NB4 (cell line): Measurements from ENCODE around the gene COMMD1.

Experiments
- DNase-seq: peaks from one replicate; pipeline ENCODE4 v3.0.0; 2010; ENCODE audit warnings: low read depth
- H3K4me3 ChIP-seq: one replicate; pipeline ENCODE4 v1.5.1; 2011; ENCODE audit warnings: mild to moderate bottlenecking, low read depth, low read length, moderate library complexity
- MYC ChIP-seq: IDR thresholded peaks from 2 replicates; pipeline ENCODE4 v1.6.1; 2011; ENCODE audit warnings: low read depth, low read length
- POLR2A ChIP-seq: IDR thresholded peaks from 2 replicates; pipeline ENCODE4 v1.6.1; 2011; ENCODE audit warnings: mild to moderate bottlenecking; ENCODE audit not compliant: insufficient read length; ENCODE audit errors: extremely low read depth
- TF ChIP-seq, protein P1 (sequence below): IDR thresholded peaks from 2 replicates; pipeline ENCODE4 v1.6.1; 2011; ENCODE audit warnings: low read depth, low read length
- TF ChIP-seq, protein P2 (sequence below): IDR thresholded peaks from one replicate; pipeline ENCODE4 v1.5.1; 2012; ENCODE audit warnings: low read depth, low read length

COMMD1 gene

DNA sequence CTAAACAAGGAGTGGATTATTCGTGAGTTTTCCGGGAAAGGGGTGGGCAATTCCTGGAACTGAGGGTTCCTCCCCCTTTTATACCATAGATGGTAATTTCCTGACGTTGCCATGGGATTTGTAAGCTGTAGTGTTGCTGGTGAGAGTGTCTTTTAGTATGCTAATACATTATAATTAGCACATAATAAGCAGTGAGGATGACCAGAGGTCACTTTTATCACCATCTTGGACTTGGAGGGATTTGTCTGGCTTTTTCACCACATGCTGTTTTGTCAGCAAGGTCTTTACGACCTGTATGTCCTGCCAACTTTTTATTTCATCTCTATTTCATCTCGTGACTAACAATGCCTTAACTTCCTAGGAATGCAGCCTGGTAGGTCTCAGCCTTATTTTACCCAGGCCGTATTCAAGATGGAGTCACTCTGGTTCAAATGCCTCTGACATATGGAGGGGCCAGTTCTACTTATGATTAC, 165.7 kb downstream of the COMMD1 start:
- DNase-seq, result no peak
- H3K4me3 ChIP-seq, result no peak overlapping the region
- TF ChIP-seq POLR2A (no peak), MYC (no peak)
- TF ChIP-seq, protein P1, sequence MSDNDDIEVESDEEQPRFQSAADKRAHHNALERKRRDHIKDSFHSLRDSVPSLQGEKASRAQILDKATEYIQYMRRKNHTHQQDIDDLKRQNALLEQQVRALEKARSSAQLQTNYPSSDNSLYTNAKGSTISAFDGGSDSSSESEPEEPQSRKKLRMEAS, result no peak
- TF ChIP-seq, protein P2, sequence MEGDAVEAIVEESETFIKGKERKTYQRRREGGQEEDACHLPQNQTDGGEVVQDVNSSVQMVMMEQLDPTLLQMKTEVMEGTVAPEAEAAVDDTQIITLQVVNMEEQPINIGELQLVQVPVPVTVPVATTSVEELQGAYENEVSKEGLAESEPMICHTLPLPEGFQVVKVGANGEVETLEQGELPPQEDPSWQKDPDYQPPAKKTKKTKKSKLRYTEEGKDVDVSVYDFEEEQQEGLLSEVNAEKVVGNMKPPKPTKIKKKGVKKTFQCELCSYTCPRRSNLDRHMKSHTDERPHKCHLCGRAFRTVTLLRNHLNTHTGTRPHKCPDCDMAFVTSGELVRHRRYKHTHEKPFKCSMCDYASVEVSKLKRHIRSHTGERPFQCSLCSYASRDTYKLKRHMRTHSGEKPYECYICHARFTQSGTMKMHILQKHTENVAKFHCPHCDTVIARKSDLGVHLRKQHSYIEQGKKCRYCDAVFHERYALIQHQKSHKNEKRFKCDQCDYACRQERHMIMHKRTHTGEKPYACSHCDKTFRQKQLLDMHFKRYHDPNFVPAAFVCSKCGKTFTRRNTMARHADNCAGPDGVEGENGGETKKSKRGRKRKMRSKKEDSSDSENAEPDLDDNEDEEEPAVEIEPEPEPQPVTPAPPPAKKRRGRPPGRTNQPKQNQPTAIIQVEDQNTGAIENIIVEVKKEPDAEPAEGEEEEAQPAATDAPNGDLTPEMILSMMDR, result no peak

DNA sequence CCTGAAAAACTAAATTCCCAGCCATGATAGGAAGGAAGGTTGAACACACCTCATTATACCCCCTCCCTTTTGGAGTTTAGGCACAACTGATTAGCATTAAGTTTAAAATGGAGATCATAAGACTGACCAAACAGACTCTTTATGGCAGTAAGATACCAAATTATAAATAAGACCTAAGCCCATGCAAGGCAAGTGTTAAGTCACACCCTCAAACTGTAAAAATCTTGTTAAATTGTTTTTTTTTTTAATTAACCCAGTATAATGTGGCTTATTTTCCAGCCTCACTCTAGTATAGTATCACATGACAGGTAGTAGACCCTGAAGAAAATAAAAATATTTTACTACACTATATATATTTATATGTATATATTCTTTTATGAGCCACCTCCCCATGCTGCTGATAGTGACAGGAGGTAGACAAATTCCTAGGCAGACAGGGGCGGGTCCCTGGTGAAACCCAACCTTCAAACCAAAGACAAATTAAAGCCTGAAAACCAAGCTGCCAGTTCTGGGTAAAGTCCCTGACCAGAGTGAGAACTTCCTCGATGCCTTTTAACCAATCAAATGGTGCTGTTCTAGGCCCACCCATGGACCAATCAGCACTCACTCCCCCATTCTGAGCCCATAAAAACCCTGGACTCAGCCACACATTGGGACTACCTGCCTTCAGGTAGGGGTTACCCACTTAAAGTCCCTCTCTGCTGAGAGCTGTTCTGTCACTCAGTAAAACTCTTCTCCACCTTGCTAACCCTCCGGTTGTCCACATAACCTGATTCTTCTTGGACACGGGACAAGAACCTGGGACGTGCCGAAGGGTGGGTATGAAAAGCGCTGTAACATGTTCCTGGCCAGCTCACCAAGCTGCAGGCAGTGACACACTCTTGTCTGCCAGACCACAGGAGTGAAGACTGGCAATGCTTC, 166.5 kb downstream of the COMMD1 start:
- peak; percentile 9 for DNase-seq
- H3K4me3 ChIP-seq, result no peak overlapping the region
- TF ChIP-seq, protein P2, result no peak
- TF ChIP-seq, protein P1, result no peak
- no peak for TF ChIP-seq MYC
- TF ChIP-seq POLR2A, result no peak

DNA sequence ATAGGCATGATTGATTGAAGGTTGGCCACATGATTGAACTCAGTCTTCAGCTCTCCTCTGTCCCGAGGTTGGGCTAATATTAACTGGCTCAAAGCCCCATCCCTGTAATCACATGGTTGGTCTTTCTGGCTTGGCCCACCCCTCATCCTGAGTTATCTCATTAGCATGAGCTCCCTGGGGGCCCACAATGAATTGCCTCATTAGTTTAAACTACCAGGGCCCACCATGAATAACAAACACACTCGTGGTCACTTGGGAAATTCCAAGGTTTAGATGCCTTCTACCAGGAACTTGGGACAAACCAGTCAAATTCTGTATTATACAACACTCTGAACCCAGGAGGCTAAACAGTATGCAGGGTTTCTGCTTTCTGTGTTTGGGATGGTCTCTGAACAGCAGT, 168.8 kb downstream of the COMMD1 start:
- DNase-seq, result no peak

DNA sequence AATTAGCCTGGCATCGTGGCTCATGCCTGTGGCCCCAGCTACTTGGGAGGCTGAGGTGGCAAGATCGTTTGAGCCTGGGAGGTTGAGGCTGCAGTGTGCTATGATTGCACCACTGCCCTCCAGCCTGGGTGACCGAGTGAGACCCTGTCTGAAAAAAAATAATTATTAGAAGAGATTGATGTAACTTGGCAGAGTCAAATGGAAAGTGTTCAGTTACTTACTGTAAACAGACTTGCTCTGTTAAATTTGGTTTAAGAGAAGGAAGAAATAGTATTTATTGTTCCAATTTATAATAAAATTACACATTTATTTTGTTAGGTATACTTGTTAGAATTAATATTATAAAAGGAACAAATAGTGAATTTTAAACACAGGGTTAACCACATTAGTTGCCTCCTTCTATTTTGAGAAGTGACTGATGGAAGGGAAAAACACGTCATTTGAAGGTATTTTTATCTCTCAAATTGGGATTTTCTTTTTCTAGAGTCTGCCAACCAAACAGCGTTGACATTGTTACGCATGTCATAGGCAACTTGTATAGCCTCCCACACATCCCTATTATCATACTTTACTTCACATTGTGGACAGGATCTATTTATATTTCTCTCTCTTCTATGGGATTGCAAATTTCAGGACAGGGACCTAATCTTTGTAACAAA, 171.6 kb downstream of the COMMD1 start:
- TF ChIP-seq, protein P1, result no peak
- TF ChIP-seq MYC (no peak), POLR2A (no peak)
- TF ChIP-seq, protein P2, result no peak
- no peak overlapping the region for H3K4me3 ChIP-seq
- no peak for DNase-seq

More for the DNA sequence above, 168.8 kb downstream of the COMMD1 start:
- no peak overlapping the region for H3K4me3 ChIP-seq
- TF ChIP-seq MYC (no peak), POLR2A (no peak)
- TF ChIP-seq, protein P2, result no peak
- TF ChIP-seq, protein P1, result no peak

DNA sequence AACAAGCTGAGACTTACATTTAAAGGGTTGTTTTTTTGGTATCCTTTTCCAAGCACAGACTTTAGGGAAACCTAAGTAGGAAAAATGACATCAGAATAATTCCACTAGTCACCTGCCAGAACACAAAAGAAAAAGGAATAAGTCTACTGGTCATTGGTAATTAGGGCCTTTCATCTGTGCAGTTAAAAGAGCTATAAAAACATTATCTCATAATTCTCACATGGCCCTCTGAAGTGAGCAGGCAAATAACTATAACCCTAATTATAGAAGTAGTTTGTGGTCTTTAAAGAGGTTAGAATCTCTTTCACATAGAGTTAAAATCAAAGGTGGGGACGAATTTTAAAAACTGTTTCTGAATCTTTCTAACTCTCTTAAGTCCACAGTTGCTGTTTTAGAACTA, 179.3 kb downstream of the COMMD1 start:
- no peak for DNase-seq
- H3K4me3 ChIP-seq, result no peak overlapping the region
- TF ChIP-seq, protein P1, result no peak
- TF ChIP-seq MYC, result no peak
- TF ChIP-seq, protein P2, result no peak
- TF ChIP-seq POLR2A, result no peak
